Measurements from ENCODE around the gene MACROH2A2.
"Not testable (repeated sequence)": the region's sequence is repeated elsewhere in the genome, so short reads cannot be mapped to it uniquely, and the experiment has no call there.

MACROH2A2 gene

DNA sequence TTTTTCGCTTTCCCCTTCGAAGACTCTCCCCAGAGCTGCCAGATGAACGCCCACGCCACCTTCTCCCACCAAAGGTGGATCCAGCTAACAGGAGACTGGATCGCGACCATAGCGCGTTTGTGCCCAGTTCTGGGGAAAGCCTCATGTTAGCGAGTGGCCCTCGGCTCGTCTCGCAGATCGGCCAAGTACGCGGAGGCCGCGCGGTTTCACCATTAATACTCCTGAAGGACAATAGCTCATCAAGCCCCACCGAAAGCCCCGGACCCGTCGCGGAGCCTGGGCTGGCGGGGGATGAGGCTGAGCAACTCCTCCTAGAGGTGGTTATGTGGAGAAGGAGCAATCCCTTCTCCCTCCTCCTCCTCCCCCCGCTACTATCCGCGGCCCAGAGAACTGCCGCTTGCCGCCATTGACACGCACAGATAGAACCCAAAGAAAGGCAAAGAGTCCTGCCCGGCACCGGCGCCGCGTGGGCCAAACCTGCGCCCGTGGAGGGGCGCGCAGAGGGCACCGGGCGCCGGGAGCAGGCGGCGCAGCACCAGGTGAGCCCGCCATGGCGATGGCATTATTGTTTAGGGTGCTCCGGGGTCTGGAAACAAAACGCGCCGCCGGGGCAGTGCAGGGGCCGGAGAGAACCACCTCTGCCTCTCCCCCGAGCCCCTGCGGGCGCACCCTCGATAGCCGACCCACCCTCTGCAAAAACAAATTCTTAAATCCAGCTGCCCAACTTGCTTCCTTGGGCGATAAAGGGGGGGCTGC, at the start of gene MACROH2A2:
TSS of gene MACROH2A2 (plus strand) at position 385 of the 756 bp plus-strand sequence. CDS start 22,813 bp downstream, outside the sequence.
- DNase-seq (ENCODE audit: low read depth in 2 of 2): no peak

DNA sequence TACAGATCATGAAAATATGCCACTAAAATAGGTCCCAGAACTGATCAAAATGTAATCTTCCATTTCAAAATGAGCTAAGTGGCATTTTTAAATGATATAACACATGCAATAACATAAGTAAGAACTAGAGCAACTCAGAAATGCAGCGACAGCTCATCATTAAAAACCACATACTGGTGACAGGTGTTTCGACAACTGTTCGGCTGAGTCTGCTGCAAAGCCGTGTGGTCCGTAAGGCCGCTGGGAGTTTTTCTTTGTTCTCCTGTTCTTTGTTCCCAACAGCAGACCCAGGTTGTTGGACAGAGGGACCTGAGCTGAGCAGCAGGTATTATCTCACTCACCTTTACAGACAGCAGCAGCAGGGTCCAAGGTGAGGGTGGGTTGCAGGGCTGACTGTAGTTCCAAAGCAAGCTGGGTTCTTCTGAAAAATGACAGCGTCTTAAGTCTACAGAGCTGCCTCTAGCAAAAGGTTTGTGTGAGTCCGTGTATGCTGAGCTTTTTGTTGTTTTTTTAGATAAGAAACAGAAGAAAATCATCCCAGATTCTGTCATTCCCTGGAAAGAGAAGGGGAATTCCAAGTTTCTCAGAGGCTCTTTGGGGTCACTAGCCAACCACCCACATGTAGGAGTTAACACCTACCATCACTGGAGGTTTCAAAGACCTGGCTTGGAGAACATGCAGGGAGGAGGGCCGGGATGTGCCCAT, 45.4 kb upstream of the MACROH2A2 start:
- no peak for DNase-seq (ENCODE audit: low read depth in 2 of 2)

DNA sequence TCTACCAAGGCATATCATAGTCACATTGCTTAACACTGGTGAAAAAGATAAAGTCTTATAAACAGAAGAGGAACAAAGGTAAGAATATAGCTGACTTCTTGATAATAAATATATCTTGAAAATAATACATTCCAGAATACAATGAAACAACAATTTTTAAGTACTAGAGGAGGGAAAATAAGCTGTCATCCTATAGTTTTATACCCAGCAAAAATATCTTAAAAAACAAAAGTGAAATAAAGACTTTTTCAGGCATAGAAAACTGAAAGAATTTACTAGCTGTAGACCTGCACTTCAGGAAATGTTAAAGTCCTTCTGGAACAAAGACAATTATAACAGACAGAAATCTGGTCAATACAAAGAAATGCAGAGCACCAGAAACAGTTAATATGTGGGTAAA, 21.4 kb upstream of the MACROH2A2 start:
- DNase-seq (ENCODE audit: low read depth in 2 of 2): no peak

DNA sequence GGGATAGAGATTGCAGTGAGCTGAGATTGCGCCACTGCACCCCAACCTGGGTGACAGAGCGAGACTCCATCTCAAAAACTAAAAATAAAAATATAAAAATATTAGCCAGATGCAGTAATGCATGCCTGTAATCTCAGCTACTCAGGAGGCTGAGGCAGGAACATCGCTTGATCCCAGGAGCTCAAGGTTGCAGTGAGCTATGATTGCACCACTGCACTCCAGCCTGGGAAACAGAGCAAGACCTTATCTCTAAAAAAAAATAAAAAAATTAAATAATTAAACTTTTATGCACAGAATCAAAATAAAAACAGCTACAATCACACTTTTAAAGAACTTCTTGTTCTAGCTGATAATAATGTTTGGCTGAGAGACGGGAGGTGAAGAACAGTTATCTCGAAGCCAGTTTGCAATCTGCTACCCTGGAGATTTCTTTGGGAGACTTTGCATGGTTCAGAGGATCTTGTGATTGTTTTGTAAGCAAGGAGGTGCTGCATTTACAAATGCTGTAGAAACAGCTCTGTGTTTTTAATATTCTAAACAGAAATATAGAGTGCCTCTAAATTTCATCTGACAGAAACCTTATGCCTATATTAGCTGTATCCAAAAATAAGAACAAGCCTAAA, 19.9 kb upstream of the MACROH2A2 start:
- DNase-seq (ENCODE audit: low read depth in 2 of 2): no peak

DNA sequence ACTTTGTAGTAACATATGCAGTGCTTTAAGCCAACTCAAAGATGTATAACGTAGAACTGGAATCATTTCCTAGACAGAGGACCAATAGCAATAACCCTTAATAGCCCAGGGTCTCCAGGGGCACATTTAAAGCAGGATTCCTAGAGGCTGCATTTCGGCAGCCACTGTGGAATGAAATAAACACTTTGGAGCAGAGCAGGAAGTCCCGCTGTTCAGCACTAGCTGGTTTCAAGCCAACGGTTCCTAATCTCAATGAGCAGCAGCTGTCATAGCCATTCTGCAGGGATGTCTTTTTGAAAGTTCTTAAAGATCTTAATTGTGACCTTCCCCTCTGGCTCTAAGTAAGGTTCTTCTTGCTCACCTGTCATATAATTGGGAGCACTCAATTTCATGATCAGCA, 18.4 kb upstream of the MACROH2A2 start:
- no peak for DNase-seq (ENCODE audit: low read depth in 2 of 2)

DNA sequence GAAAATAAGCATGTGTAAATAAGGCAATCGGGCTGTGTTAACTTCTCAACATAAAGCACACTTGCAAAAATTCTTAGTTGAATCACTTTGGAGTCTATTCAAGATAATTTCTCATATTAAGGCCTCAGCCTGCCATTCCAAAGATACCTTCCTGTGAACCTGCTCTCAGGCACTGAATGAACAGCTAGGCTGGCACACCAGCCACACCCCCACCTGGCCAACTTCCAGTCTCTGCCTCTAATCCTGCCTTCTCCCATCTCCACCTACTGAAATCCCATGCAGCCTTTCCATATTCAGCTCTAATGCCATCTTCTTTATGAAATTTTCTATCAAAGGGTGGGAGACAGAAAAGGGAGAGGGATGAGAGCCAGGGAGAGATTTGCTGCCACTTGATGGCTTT, 17.1 kb upstream of the MACROH2A2 start:
- no peak for DNase-seq (ENCODE audit: low read depth in 2 of 2)

DNA sequence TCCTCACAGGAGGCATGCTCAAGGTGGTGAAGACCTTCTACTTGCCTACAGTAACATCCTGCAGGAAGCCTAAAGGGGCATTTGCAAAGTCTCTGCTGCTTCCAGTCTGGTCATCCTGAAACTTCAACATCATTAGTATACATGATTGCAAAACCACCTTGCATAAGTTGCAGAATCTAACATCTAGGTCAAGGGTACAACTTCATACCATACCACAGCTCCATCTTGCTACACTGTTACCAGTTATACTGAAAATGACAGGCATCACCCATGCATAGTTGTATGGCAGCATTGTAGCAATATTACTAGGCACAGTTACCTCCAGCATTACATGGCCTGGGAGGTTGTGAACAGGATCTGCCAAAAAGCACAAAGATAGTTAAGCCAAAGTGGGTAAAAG, 13.7 kb upstream of the MACROH2A2 start:
- DNase-seq (ENCODE audit: low read depth in 2 of 2): no peak

DNA sequence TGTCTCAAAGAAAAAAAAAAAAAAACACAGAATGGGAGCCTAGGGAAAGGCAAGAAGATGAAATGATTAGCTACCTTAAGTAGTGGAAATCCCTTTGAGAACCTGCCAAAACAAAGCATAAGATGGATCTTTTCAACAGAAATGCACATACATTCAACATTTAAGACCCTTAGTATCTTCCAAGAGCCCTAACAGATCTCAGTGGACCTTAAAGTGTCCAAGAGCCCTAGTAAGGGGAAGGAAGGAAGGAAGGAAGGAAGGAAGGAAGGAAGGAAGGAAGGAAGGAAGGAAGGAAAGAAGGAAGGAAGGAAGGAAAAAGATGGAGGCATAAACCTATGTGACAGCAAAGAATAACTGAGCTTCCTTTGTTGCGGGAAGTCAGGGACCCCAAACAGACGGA, 11.6 kb upstream of the MACROH2A2 start:
- DNase-seq (ENCODE audit: low read depth in 2 of 2): no peak

DNA sequence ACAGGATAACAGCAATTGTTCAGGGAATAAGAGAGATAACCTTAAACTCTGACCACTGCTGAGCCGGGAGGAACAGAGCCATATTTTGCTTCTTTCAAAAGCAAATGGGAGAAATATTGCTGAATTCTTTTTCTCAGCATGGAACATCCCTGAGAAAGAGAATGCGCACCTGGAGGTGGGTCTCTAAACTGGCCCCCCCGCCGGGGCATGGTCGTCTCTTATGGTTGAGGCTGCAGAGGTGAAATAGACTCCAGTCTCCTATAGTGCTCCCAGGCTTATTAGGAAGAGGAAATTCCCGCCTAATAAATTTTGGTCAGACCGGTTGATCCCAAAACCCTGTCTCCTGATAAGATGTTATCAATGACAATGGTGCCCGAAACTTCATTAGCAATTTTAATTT, 10.9 kb upstream of the MACROH2A2 start:
- DNase-seq (ENCODE audit: low read depth in 2 of 2): not testable (repeated sequence)

DNA sequence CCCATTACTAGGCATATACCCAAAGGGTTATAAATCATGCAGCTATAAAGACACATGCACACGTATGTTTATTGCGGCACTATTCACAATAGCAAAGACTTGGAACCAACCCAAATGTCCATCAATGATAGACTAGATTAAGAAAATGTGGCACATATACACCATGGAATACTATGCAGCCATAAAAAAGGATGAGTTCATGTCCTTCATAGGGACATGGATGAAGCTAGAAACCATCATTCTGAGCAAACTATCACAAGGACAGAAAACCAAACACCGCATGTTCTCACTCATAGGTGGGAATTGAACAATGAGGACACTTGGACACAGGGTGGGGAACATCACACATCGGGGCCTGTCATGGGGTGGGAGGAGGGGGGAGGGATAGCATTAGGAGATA, 5.6 kb upstream of the MACROH2A2 start:
- not testable (repeated sequence) for DNase-seq (ENCODE audit: low read depth in 2 of 2)

DNA sequence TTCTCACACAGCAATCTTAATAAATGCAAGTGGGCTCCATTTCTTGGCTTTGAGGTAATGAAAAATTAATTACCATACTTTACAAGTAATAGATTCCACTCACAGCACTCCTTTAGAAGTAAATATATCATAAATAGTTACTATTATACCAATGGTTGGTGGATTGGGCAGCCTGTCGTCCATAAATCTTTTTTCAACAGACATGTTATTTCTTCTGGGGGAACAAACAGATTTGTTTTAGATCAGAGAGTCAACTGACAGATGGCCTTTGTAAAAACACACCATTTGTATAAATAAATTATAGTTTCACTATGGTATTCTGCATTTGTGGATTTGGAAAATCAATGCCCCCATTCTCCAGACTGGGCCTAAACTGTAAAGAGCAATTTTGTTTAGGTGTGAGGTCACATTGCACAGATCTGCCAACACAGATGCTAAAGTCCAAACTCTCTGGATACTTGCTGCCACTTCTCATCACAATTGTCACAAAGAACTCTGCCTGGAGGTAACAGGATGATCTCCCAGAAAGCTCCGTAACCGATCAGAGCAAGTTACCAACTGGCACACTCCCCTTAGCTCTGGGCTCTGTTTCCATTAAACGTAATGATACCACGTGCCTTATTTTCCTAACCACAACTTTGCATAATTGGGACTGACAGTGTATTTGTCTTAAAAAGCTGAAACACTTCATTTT, 4.5 kb upstream of the MACROH2A2 start:
- no peak for DNase-seq (ENCODE audit: low read depth in 2 of 2)

DNA sequence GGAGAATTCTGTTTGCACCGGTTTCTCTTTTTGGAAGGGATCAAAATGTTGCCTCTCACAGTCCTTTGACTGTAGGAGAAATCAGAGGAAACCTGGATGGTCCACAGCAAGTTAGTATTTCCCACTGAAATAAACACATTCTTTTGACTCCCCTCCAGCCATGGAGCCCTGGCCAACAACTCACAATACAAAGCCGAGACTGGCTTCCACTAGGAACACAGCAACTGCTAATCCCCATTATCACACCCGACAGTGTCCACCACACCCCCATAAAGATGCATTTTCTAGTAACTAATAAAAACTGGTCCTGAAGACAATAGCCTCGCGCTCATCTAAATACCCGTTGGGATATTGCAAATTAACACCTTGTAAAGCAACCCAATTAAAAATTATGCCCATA, 798 bp upstream of the MACROH2A2 start:
- no peak for DNase-seq (ENCODE audit: low read depth in 2 of 2)

DNA sequence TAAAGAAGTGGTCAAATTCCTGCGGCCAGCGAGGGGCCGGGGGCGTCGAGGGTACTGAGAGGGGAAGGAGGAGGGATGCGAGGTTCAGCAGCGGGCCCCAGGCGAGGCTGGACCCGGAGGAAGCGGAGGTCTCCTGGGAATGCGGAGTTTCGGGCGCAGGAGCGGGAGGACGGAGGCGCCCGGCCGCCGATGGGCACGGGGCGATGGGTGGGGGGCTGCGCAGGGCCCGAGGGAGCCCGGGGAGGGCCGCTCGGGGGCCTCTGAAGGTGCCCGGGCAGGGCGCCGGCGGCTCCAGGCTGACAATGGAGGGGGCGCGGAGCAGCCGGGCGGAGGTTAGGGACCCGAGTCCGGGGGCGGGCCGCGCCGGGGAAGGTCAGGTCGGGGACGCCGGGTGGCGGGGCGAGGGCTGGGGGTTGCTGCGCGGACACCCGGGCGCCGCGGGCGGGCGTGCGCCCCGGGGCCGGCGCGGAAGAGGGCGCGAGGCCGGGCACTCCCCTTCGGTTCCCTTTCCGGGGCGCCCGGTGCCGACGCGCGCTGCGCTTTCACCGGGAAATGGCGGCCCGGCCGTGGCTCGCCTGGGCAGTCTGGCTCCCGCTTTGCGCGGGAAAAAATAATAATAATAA, 683 bp downstream of the MACROH2A2 start:
- DNase-seq (ENCODE audit: low read depth in 2 of 2): no peak

DNA sequence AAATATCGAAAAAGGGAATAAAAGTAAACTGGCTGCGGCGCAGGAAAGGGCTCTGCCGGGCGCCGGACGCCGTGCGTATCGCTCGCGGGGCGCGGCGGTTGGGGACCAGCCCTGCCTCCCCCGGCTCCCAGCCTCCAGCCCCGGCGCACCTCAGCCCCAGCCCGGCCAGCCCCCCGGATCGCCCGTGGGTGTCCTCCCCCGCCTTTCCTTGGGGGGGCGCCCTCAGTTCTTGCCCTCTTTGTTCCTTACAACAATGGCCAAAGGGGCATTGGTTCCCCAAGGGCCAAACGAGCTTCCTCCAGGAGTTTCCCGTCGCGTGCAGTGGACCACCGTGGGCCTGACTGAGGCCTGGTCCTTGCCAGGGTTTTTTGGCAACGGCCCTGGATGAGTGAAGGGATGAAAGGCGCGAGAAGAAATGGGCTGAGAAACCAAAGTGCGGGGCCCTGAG, 1.2 kb downstream of the MACROH2A2 start:
- no peak for DNase-seq (ENCODE audit: low read depth in 2 of 2)

DNA sequence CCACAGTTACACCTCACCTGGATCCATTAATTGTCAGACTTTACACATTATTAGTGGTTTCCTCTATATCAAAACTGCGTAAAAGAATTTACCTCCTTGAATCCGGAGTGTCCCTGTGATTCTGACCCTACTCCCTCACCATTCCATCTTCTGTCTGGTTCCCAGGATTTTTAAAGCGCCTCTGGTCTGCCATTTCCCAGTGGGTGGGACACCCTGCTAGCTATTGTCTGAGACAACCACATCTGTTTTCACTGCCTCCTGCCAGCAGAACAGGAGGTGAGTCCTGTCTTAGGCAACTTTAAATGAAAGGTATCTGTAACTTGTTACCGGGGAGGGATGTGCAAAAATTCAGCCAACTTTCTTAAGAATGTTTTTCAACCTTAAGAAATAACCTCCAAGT, 2.3 kb downstream of the MACROH2A2 start:
- DNase-seq (ENCODE audit: low read depth in 2 of 2): no peak

DNA sequence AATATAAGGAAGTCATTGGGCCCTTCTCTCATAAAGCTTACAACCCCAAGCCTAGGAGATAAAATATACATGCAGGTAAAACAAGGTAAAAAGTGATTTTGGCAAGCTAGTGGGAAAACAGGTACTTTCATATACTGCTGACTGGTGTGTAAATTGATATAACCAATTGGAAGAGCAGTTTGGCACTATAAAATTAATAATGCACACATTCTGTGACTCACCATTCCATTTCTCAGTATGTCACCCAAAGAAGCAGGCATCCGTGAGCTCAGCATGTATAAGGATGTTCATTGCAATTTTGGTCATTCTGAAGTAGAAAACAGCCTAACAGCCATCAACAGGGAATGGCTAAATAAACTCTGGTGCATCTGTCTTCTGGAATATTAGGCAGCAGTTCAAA, 2.9 kb downstream of the MACROH2A2 start:
- no peak for DNase-seq (ENCODE audit: low read depth in 2 of 2)

DNA sequence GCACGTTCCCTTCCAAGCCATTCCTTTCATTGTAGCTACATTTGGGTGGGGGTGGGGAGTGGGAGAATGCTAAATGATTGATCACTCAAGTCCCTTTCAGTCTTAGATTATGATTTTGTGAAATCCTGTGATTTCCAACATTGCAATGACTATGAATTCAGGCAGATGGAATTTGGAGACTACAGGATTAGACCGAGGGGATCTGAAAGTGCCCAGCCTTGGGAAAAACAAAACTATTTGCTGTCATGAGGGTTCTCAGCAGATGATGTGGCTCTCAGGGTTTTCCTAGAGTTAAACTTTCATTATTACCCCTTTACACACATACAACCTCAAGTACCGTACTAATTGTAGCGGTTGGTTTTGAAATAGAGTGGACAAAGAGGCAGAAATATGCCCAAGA, 4.7 kb downstream of the MACROH2A2 start:
- DNase-seq (ENCODE audit: low read depth in 2 of 2): no peak

DNA sequence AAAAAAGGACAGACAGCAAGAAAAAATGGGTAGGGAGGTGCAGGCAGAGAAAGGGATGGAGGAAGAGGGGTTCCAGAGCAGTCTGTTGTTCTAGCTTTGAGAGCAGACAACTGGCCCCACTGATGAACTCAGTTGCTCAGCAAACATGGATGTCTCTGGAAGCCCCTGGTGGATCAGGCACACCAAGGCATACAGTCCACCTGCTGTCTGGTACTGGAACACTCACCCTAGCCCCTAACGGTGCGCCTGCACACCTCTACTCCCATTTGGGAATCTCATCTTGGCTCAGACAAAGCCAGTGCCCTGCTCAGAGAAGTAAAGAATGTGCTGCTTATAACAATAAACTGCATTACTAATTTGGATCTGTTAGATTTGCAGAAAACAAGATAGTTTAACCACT, 7.7 kb downstream of the MACROH2A2 start:
- DNase-seq (ENCODE audit: low read depth in 2 of 2): no peak

DNA sequence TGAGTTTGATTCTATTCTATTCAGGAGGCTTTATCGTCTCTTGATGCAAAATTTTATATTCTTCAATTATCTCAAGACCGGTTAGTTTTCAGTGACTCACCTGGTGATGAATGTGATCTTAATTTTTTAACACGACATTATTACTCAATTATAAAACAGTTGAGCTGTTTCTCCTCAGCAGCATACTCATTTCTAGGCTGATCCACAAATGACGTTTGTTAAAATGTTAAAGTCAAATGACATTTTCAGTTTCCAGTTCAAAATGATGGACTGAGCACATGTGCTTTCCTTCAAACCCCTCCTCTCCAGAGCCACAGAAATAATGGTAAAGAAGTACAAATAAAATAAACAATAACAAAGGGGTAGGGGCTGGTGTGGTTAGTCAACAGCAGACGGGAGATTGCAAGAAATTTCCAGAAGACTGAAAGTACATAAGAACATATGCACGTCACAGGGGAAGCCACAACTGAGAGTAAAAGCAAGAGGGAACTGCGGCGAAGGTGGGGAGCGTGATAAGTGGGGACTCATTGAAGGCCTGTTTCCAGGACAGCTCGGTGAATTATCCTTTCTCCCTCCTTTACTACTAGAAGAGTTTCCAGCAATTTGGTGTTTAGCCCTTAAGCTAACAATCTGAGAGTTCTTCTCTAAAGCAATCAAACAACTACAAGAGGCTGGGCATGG, 10.9 kb downstream of the MACROH2A2 start:
- no peak for DNase-seq (ENCODE audit: low read depth in 2 of 2)

DNA sequence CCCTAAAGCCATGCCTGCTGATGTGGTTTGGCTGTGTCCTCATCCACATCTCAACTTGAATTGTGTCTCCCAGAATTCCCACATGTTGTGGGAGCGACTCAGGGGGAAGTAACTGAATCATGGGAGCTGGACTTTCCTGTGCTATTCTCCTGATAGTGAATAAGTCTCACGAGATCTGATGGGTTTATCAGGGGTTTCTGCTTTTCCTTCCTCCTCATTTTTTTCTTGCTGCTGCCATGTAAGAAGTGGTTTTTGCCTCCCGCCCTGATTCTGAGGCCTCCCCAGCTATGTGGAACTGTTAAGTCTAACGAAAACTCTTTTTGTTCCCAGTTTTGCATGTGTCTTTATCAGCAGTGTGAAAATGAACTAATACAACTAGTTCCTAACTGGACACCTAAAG, 11.8 kb downstream of the MACROH2A2 start:
- DNase-seq (ENCODE audit: low read depth in 2 of 2): no peak

DNA sequence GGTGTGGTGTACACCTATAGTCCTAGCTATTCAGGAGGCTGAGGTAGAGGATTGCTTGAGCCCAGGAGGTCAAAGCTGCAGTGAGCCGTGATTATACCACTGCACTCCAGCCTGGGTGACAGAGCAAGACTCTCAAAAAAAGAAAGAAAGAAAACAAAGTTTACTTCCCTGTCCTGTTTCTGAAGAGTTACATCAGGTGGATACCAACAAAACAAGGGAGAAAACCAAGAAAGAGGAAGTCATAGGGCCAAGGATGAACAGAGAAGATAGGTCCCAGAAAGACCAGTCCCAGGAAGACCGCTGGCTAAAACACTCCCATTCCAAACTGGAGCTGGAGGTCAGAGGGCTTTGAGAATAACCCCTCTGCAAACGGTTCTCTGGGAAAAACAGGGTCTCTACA, 13.5 kb downstream of the MACROH2A2 start:
- no peak for DNase-seq (ENCODE audit: low read depth in 2 of 2)

Measured in stimulated activated CD8-positive, alpha-beta memory T cell treated with anti-CD3 and anti-CD28 coated beads, Interleukin-15, amount 100 ng/mL, for 48 hours (primary cell).